Colonic mucosa (tissue), 4 donors: ENCODE data around the gene SYNDIG1. TPM values are rescaled to one million over a fixed set of nuclear protein-coding genes. Genes with fewer than 3 reads are reported as not detected.

Experiments used
- DNase-seq: peaks from one replicate; pipeline ENCODE4 v3.0.0-alpha.2; 2020
- H3K27ac ChIP-seq: fragments of 200-600 bp; one replicate; pipeline ENCODE4 v1.8.0; 2021
- H3K27me3 ChIP-seq: fragments of 200-600 bp; one replicate; pipeline ENCODE4 v1.8.0; 2021
- H3K36me3 ChIP-seq: fragments of 200-600 bp; one replicate; pipeline ENCODE4 v1.8.0; 2021
- H3K4me1 ChIP-seq: fragments of 200-600 bp; one replicate; pipeline ENCODE4 v1.8.0; 2021; ENCODE audit warnings: mild to moderate bottlenecking
- H3K4me3 ChIP-seq: fragments of 200-600 bp; one replicate; pipeline ENCODE4 v1.8.0; 2021
- H3K9ac ChIP-seq, 2 donors: one replicate each; pipeline ENCODE4 v1.7.0; 2013; ENCODE audit warnings: control low read depth in 2 of 2, low read depth in 2 of 2, low read length in 2 of 2
- H3K9me3 ChIP-seq: fragments of 200-600 bp; one replicate; pipeline ENCODE4 v1.8.0; 2021
- intact Hi-C: fragments of 100-400 bp; cut with DNase I; formaldehyde crosslinking; loops from one replicate; pipeline ENCODE4 v1.14.1; 2022
- total RNA-seq, 2 donors: library from RNA; stranded (reverse); fragmentation: NEBNext Ultra II Directional in 1 of 2; extraction: Animal tissue kit (Norgen Biotek cat#: 25700) in 1 of 2; gene quantifications; one replicate each; pipeline ENCODE4 v1.2.1, GENCODE V29; 2021
- TF ChIP-seq, protein P1 (sequence below): fragments of 200-600 bp; IDR thresholded peaks from one replicate; pipeline ENCODE4 v1.8.0; 2022; ENCODE audit warnings: antibody characterized with exemption, mild to moderate bottlenecking
- donor health status: healthy.
- donor health status: DM: no; HTN: no; CAD: no.
- donor health status: DM: no; HTN: no; CAD: no.

SYNDIG1 gene
- total RNA-seq, 2 donors from 2014 or later: 0.10 to 0.19 TPM

GRCh38 chr20:24695529-24696225, 226.2 kb downstream of the SYNDIG1 start:
- Histone ChIP-seq H3K36me3 (no peaks in the 10 kb centered on the region), H3K4me1 (no peaks in the 10 kb centered on the region), H3K9ac (no peak overlapping the region), H3K27ac (no peak overlapping the region), H3K27me3 (no peaks in the 10 kb centered on the region), H3K4me3 (no peak overlapping the region), H3K9me3 (no peaks in the 10 kb centered on the region)
- intact Hi-C loops: no loop called here
- DNase-seq: no peak
- TF ChIP-seq, protein P1, sequence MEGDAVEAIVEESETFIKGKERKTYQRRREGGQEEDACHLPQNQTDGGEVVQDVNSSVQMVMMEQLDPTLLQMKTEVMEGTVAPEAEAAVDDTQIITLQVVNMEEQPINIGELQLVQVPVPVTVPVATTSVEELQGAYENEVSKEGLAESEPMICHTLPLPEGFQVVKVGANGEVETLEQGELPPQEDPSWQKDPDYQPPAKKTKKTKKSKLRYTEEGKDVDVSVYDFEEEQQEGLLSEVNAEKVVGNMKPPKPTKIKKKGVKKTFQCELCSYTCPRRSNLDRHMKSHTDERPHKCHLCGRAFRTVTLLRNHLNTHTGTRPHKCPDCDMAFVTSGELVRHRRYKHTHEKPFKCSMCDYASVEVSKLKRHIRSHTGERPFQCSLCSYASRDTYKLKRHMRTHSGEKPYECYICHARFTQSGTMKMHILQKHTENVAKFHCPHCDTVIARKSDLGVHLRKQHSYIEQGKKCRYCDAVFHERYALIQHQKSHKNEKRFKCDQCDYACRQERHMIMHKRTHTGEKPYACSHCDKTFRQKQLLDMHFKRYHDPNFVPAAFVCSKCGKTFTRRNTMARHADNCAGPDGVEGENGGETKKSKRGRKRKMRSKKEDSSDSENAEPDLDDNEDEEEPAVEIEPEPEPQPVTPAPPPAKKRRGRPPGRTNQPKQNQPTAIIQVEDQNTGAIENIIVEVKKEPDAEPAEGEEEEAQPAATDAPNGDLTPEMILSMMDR: no peak

DNA sequence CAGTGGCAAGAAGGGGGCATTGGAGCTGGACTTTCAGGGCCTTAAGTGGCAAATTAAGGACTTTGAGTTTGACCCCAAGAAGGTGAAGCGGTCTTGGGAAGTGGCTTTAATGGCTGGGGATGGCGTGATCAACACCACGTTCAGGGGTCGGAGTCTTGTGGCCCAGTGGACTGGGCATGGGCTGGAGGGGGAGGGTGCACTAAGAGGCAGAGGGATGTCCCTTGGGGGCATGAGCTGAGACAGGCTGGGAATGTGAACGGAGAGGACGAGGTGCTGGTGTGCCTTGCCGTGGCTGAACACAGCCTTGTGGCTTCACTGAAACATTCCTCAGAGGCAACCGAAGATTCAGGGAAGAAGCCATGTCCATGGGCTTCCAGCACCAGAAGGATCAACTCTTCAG, 227.0 kb downstream of the SYNDIG1 start:
- no peaks in the 10 kb centered on the region for H3K9me3 ChIP-seq
- H3K27ac ChIP-seq: no peak overlapping the region
- no peak for DNase-seq
- H3K4me1 ChIP-seq: no peaks in the 10 kb centered on the region
- TF ChIP-seq, protein P1: no peak
- intact Hi-C loops: no loop called here
- no peak overlapping the region for H3K4me3 ChIP-seq
- no peaks in the 10 kb centered on the region for H3K27me3 ChIP-seq
- H3K36me3 ChIP-seq: no peaks in the 10 kb centered on the region
- H3K9ac ChIP-seq: no peak overlapping the region

- H3K9me3 ChIP-seq: no peaks in the 10 kb centered on the region
- H3K36me3 ChIP-seq: no peaks in the 10 kb centered on the region
- H3K4me1 ChIP-seq: no peaks in the 10 kb centered on the region
- intact Hi-C loops: no loop called here
- TF ChIP-seq, protein P1: no peak
- no peak overlapping the region for H3K4me3 ChIP-seq
- DNase-seq: no peak
- H3K27ac ChIP-seq: no peak overlapping the region
- H3K9ac ChIP-seq: no peak overlapping the region
- no peaks in the 10 kb centered on the region for H3K27me3 ChIP-seq
Measured at GRCh38 chr20:24697411-24697810, 228.0 kb downstream of the SYNDIG1 start.

DNA sequence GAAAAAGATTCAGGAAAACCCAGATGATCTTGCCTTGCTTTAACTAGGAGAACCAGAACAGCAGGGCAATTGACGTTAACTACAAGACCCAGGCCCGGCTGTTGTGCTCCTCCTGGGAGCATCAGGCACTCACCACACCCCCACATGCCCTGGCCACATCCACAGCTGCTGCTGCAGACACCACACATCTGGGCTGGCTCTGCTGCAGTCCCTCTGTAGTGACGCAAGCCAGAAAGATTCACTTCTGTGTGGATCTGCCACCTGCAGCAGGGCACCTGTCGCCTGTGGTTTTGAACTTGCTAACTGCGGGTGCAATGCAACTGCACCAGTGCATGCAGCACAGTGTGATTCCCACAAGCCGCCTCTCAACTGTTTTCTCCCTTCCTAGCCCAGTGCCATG, 228.8 kb downstream of the SYNDIG1 start:
- H3K4me1 ChIP-seq: no peaks in the 10 kb centered on the region
- H3K36me3 ChIP-seq: no peaks in the 10 kb centered on the region
- H3K9me3 ChIP-seq: no peaks in the 10 kb centered on the region
- no peaks in the 10 kb centered on the region for H3K27me3 ChIP-seq
- DNase-seq: no peak
- intact Hi-C loops: no loop called here
- H3K9ac ChIP-seq: no peak overlapping the region
- no peak overlapping the region for H3K4me3 ChIP-seq
- H3K27ac ChIP-seq: no peak overlapping the region
- TF ChIP-seq, protein P1: no peak

- H3K27ac ChIP-seq: no peak overlapping the region
- no peak for DNase-seq
- no peaks in the 10 kb centered on the region for H3K4me1 ChIP-seq
- H3K9ac ChIP-seq: no peak overlapping the region
- no peaks in the 10 kb centered on the region for H3K27me3 ChIP-seq
- TF ChIP-seq, protein P1: no peak
- H3K4me3 ChIP-seq: no peak overlapping the region
- H3K9me3 ChIP-seq: no peaks in the 10 kb centered on the region
- H3K36me3 ChIP-seq: no peaks in the 10 kb centered on the region
- intact Hi-C loops: no loop called here
Measured at GRCh38 chr20:24698706-24699206, 229.3 kb downstream of the SYNDIG1 start.
